K562 (cell line): Measurements from ENCODE around the gene TLR5.

ENCODE experiments used
- CTCF ChIP-seq, 3 experiments: IDR thresholded peaks in 2 of 3; conservative IDR thresholded peaks in 1 of 3; 2 replicates each; pipeline ENCODE4 v1.5.1; 2011 to 2012; ENCODE audit warnings: low read length in 3 of 3, mild to moderate bottlenecking in 3 of 3, control low read depth in 2 of 3, improper control_type of control experiment in 1 of 3, inconsistent platforms in 1 of 3, low read depth in 1 of 3, mixed read lengths in 1 of 3, moderate library complexity in 1 of 3; ENCODE audit not compliant: insufficient read depth in 2 of 3
- SREBF2 ChIP-seq: sonication (generic); formaldehyde crosslinking; IDR thresholded peaks from 2 replicates; pipeline ENCODE4 v1.4.0; 2020; ENCODE audit warnings: mild to moderate bottlenecking, missing genetic modification reagents
- TCF7 ChIP-seq: sonication (generic); IDR thresholded peaks from 2 replicates; pipeline ENCODE4 v1.6.1; 2016; ENCODE audit warnings: antibody characterized with exemption, borderline replicate concordance
- XRCC5 ChIP-seq: fragments of 200-400 bp; formaldehyde crosslinking; IDR thresholded peaks from 2 replicates; pipeline ENCODE4 v1.6.1; 2017; ENCODE audit warnings: low read depth, mild to moderate bottlenecking, low read length

GRCh38 chr1:223116950-223117349 lies 26.1 kb downstream of the TLR5 start:
- TF ChIP-seq TCF7: no peak
- no peak for TF ChIP-seq XRCC5
- TF ChIP-seq CTCF (IDR thresholded peaks at IDR 0.05 in 2 of 3, conservative IDR thresholded peaks at IDR 0.05 in 1 of 3; ENCODE audit: insufficient read depth in 2 of 3, low read depth in 1 of 3, low read length in 3 of 3): no peak
- no peak for TF ChIP-seq SREBF2 (CRISPR knock-in tag)
